Esophagus squamous epithelium (tissue), 5 donors: Measurements from ENCODE around the gene P4HA3. TPM values are rescaled to one million over a fixed set of nuclear protein-coding genes. Genes with fewer than 3 reads are reported as not detected.

Experiments used
- DNase-seq: peaks from one replicate; lab custom pipeline; 2025; lab: John Stamatoyannopoulos, UW
- H3K27ac ChIP-seq, 4 donors: fragments of 200-600 bp; sonication (generic); one replicate each; pipeline ENCODE4 v1.5.1; 2016 to 2019; ENCODE audit warnings: mild to moderate bottlenecking in 1 of 4
- H3K27me3 ChIP-seq, 4 donors: fragments of 200-600 bp; sonication (generic); 1 replicate in 3 of 4; 2 replicates in 1 of 4; pipeline versions ENCODE4 v1.5.1 to v1.6.0; 2017 to 2021; ENCODE audit warnings: antibody characterized with exemption in 1 of 4
- H3K36me3 ChIP-seq, 3 donors: fragments of 200-600 bp; sonication (generic); one replicate each; pipeline ENCODE4 v1.5.1; 2016 to 2019
- H3K4me1 ChIP-seq, 3 donors: fragments of 200-600 bp; sonication (generic); one replicate each; pipeline ENCODE4 v1.5.1; 2017 to 2019
- H3K4me3 ChIP-seq, 4 donors: fragments of 200-600 bp; sonication (generic); 1 replicate in 3 of 4; 2 replicates in 1 of 4; pipeline ENCODE4 v1.5.1; 2016 to 2019; ENCODE audit warnings: mild to moderate bottlenecking in 2 of 4, moderate library complexity in 1 of 4
- H3K9me3 ChIP-seq, 3 donors: fragments of 200-600 bp; sonication (generic); one replicate each; pipeline ENCODE4 v1.5.1; 2016 to 2019
- POLR2A ChIP-seq, 4 donors: fragments of 450-650 bp; IDR thresholded peaks; one replicate each; pipeline ENCODE4 v1.6.1; 2017; ENCODE audit warnings: antibody characterized with exemption in 4 of 4, mild to moderate bottlenecking in 4 of 4, moderate library complexity in 3 of 4
- WGBS, 2 donors: methylation state at CpG; one replicate each; pipeline ENCODE4 v1.1.5; 2018; 5-methylcytosine and 5-hydroxymethylcytosine counted together
- intact Hi-C: fragments of 100-400 bp; cut with DNase I; formaldehyde crosslinking; loops from one replicate; pipeline ENCODE4 v1.15.0; 2022
- total RNA-seq, 4 donors: library from RNA; depleted of rRNA; stranded (reverse); fragments of >200 nt; gene quantifications; one replicate each; pipeline ENCODE4 v1.1.0, GENCODE V29; 2016
- TF ChIP-seq, protein P1 (sequence below), 6 experiments: fragments of 450-650 bp in 4 of 6; fragments of 200-600 bp in 2 of 6; sonication (generic) in 2 of 6; IDR thresholded peaks; one replicate each; pipeline ENCODE4 v1.5.1; 2016 to 2019; ENCODE audit warnings: antibody characterized with exemption in 6 of 6, mild to moderate bottlenecking in 4 of 6, moderate library complexity in 4 of 6
- donor health status: DM: yes; HTN: yes; CAD: no.

Gene P4HA3
- total RNA-seq, 4 donors from 2014 or later = 0.19 TPM; not detected in 3

DNA sequence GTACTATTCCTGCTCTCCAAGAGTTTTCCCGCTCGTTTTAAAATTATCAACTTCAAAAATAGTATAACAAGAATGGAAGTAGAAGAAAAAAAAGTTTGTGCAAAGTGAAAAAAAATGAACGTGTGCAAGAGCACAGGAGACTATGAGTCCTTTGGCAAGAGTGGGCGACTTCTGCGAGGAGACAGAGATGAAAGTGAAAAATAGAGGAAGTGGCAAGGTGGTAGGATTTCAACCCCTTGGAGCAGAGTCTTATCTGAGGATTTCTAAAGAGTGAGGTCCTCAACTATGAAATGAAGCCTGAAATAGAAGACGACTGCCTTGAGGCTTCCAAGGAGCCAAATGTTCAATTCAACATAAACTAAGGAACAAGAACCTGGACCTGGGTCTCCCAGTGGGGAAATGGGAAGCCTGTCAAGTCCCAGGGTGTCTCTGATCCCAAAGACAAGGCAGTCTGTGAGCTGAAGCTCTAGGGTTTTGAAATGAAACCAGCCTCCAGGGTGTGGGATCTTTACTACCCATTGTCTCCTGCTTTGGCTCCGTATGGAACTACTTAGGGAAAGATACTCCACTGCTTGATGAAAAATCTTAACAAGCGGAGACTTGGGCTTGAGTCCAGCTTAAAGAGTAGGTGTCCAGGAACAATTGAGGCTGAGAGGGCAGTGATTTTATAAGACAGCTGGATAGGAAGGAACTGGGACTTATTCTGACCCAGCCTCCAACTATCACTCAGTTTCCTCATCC is 4.8 kb downstream of the P4HA3 start:
- intact Hi-C loops = no loop called here
- no peak for DNase-seq
- H3K4me1 ChIP-seq = peaks cover 0 to 10% (median 0%) of the 10 kb centered on the region in 3 donors
- no peaks in the 10 kb centered on the region for H3K36me3 ChIP-seq
- no peak overlapping the region for H3K4me3 ChIP-seq
- no peak overlapping the region for H3K27ac ChIP-seq
- no peaks in the 10 kb centered on the region for H3K9me3 ChIP-seq
- WGBS, 2 donors = 56 to 70% methylated on average over 7 of the region's 8 CpGs
- peaks cover 0 to 47% (median 0%) of the 10 kb centered on the region in 4 donors for H3K27me3 ChIP-seq
- TF ChIP-seq, protein P1, sequence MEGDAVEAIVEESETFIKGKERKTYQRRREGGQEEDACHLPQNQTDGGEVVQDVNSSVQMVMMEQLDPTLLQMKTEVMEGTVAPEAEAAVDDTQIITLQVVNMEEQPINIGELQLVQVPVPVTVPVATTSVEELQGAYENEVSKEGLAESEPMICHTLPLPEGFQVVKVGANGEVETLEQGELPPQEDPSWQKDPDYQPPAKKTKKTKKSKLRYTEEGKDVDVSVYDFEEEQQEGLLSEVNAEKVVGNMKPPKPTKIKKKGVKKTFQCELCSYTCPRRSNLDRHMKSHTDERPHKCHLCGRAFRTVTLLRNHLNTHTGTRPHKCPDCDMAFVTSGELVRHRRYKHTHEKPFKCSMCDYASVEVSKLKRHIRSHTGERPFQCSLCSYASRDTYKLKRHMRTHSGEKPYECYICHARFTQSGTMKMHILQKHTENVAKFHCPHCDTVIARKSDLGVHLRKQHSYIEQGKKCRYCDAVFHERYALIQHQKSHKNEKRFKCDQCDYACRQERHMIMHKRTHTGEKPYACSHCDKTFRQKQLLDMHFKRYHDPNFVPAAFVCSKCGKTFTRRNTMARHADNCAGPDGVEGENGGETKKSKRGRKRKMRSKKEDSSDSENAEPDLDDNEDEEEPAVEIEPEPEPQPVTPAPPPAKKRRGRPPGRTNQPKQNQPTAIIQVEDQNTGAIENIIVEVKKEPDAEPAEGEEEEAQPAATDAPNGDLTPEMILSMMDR (IDR thresholded peaks at IDR 0.05) = no peak
- TF ChIP-seq POLR2A (IDR thresholded peaks at IDR 0.05) = no peak

DNA sequence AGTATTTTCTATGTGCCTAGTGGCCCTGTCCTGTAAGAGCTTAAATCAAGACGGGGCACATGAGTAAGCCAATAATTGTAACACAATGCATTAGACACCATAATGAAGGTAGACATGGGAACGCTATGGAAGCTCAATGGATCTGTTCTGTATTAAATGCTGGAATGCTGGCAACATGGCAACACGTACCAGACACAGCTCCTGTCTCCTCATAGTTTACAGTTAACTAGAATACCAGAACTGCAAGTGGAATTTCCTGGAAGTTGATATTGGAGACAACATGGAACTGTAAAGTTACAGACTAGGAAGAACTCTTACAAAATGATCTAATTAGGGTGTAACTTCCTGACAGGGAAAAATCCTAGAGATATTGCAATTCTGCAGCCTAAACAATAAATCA is 12.4 kb downstream of the P4HA3 start:
- Histone ChIP-seq H3K4me1 (no peaks in the 10 kb centered on the region), H3K9me3 (no peaks in the 10 kb centered on the region), H3K4me3 (no peak overlapping the region), H3K36me3 (no peaks in the 10 kb centered on the region), H3K27me3 (peaks cover 0 to 20% (median 0%) of the 10 kb centered on the region in 4 donors), H3K27ac (no peak overlapping the region)
- WGBS, 2 donors = 84 to 92% methylated on average over 3 of the region's 3 CpGs
- TF ChIP-seq, protein P1 (IDR thresholded peaks at IDR 0.05) = no peak
- TF ChIP-seq POLR2A (IDR thresholded peaks at IDR 0.05) = no peak
- no peak for DNase-seq
- intact Hi-C loops = no loop called here

DNA sequence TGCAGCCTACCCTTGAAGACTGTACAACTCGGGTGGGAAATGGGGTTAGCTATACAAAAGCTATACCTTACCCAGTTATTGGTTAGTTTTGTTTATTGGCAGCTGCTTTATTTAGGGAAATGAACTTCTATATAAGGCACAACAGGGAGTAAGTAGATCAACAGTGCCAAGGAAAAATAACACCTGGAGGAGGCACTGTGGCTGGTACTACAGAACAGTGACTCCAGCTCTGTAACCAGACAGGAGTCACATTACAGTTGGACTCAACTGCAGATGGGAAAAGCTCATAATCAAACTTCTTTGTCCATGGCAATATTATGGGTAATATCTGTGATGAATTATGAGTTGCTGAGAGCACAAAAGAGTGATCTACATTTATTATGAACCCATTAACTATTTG is 14.0 kb downstream of the P4HA3 start:
- WGBS, 2 donors = 82 to 92% methylated on average over 1 of the region's 1 CpG
- no peak for DNase-seq
- H3K4me3 ChIP-seq = no peak overlapping the region
- H3K27ac ChIP-seq = no peak overlapping the region
- intact Hi-C loops = no loop called here
- H3K27me3 ChIP-seq = peaks cover 0 to 20% (median 0%) of the 10 kb centered on the region in 4 donors
- no peaks in the 10 kb centered on the region for H3K36me3 ChIP-seq
- H3K9me3 ChIP-seq = no peaks in the 10 kb centered on the region
- TF ChIP-seq, protein P1 (IDR thresholded peaks at IDR 0.05) = no peak
- TF ChIP-seq POLR2A (IDR thresholded peaks at IDR 0.05) = no peak
- no peaks in the 10 kb centered on the region for H3K4me1 ChIP-seq

DNA sequence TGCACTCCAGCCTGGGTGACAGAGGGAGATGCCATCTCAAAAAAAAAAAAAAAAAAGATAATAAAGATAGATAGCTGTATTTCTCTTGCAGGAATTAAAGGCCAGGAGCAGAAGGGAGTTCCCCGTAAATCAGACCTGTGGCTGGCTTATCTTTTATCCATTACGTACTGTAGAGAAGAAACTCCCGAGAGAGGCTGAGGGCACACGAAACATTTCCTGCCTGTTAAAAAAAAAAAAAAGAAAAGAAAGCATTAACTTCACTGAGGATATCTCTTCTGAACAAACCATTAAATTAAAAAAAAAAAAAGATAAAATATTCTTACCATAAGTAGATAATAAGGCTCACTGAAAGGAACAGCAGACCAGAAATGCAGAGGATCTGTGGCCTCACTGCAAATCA is 22.5 kb downstream of the P4HA3 start:
- H3K4me1 ChIP-seq = peaks cover 0 to 5% (median 0%) of the 10 kb centered on the region in 3 donors
- intact Hi-C loops = no loop called here
- WGBS, 2 donors = 62 to 70% methylated on average over 4 of the region's 4 CpGs
- no peak overlapping the region for H3K4me3 ChIP-seq
- no peak overlapping the region for H3K27ac ChIP-seq
- H3K27me3 ChIP-seq = no peaks in the 10 kb centered on the region
- no peak for TF ChIP-seq POLR2A (IDR thresholded peaks at IDR 0.05)
- TF ChIP-seq, protein P1 (IDR thresholded peaks at IDR 0.05) = no peak
- no peaks in the 10 kb centered on the region for H3K9me3 ChIP-seq
- no peaks in the 10 kb centered on the region for H3K36me3 ChIP-seq
- DNase-seq = no peak

DNA sequence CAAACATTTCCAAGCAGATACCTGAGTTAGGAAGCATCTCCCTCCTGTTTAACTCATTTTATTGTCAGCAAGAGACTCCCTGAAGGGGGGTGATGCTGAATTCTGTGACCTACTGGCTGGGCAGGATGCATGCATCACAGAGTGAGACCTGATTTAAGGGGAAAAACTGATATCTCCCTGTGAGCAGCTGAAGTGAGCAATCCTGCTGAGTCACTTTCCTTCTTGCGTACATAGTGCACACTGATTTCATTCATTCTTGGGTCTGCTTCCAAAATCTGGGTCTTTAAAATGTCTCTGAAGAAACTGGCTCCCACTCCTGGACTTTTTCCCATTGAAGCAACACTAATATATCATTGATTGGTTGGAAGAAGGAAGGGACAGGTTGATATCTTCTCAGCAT is 23.3 kb downstream of the P4HA3 start:
- intact Hi-C loops = no loop called here
- Histone ChIP-seq H3K27ac (no peak overlapping the region), H3K9me3 (no peaks in the 10 kb centered on the region), H3K4me3 (no peak overlapping the region), H3K4me1 (peaks cover 0 to 5% (median 0%) of the 10 kb centered on the region in 3 donors), H3K36me3 (no peaks in the 10 kb centered on the region), H3K27me3 (no peaks in the 10 kb centered on the region)
- TF ChIP-seq, protein P1 (IDR thresholded peaks at IDR 0.05) = no peak
- no peak for TF ChIP-seq POLR2A (IDR thresholded peaks at IDR 0.05)
- no peak for DNase-seq
- WGBS, 2 donors = 14% methylated on average over 1 of the region's 1 CpG
